Ramos (cell line): ENCODE data around the gene CALU.

Experiments used
- in situ Hi-C: fragments of 300-500 bp; cut with MboI; formaldehyde crosslinking; loops from one replicate; pipeline ENCODE4 v1.14.3; 2022; ENCODE audit warnings: low sequenced_read_pairs; ENCODE audit not compliant: unreplicated experiment

The CALU gene

DNA sequence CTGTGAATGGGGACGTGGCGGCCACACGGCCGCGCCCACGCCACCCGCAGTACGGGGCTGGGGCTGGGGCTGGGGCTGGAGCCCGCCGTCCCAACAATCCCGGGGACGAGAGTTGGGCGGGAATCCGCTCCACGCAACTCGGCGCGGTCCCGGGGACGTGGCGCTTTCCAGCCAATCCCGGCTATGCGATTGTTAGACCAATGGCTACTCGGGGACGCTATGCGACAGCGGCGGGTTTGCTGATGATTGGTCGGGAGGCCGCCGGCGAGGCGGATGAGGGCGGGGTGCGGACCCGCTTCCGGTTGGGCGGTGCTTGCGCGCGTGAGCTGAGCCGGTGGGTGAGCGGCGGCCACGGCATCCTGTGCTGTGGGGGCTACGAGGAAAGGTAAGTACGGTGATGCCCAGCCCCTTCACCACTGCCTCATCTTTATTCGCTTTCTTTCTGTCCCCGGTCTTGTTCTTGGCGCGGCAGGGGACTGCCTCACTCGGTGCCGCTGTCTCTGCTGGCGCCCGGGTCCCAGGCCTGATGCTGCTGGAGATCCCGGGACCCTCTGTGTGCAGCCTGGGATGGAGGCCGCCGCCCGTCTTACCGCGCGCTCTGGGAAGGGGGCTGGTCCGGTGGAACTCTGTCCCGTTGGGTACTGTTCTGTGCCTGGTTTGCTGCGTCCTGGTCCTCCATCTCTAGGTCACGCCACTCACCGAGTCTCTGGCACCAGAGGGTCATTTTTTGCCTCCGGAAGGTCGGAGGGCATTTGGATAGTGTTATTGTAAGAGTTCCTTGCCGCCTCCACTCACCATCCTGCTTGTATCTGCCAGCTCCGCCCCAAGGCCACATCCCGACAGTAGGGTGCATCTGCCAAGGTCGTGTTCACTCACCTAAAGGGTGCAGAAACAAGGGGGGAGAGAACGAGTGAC, at the start of gene CALU:
Gene CALU, plus strand, starts transcription at position 312 of the 915 bp plus-strand sequence. CDS start 9,225 bp downstream, outside the sequence.
- in situ Hi-C loops = no loop called here

- in situ Hi-C loops = no loop called here
These were observed 47.9 kb upstream of the CALU start for GRCh38 chr7:128691227-128691626.

- in situ Hi-C loops = no loop called here
These were observed 46.4 kb upstream of the CALU start for GRCh38 chr7:128692623-128693270.

DNA sequence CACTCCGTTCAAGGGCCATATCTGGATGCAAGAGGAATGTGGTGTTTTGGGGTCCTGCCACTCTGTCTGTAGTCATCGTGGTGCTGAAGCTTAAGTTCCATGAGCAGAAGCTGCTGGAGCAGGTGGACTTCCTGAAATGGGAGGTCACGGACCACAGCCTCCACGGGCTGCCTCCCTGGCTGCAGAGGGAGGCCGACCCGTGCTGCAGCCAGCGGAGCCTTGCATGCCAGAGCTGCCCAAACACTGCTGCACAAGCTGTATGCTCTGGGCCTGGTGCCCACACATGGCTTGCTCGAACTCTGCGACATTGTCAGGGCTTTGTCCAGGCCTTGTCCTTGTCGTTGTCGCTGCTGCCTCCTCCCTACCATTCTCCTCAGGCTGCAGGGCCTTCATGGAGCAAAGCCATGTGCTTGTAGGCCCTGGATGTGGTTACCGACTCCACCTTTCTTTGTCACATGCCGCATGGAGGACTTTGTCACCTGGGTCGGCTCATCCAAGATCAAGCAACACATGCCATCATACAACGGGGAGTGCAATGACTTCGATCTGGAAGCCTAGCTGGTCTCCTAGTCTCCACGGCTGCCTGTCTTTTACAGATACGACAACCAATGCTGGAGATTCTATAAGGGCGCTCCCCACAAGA, 45.7 kb upstream of the CALU start:
- in situ Hi-C loops = no loop called here

DNA sequence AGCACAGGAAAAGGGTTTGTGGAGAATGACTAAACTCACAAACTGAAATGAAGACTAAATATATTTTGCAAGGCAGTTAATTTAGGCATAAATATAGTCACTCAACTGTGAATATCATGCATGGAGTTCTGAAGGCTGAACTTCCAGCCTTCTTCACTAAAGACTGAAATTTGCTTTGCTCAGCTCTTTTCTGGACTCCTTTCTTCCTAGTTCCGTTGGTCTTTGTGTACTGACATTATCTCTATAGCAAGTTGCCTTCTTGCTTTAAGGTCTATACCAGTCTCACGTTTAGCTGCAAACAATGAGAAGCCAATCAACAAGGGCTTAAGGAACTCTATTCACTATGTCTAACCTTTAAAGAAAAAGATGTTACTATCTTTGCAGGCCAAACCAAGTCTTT, 44.4 kb upstream of the CALU start:
- in situ Hi-C loops = no loop called here

- in situ Hi-C loops = no loop called here
These were observed 41.8 kb upstream of the CALU start for GRCh38 chr7:128697302-128697905.

DNA sequence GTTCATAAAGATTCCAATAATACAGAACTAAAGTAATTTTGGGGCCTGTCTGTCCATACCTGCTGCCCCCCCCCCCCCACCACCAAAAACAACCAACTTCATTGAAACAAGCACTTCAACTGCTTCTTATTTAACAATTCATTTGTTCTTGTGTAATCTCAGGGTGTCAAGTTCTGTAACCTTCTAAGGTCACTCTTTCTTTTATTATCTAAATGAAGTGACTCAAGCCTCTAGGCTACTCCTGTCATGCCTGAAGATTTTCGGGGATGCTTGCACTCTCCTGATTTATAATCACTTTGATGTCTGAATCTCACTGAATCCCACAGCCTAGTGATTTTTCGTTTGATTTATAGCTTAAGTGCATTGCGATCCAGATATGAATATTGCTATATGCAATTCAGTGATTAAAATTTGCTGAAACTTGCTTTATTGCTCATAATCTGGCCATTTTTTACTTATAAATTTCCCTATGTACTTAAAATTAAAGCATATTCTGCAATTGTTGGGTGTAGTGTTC, 39.9 kb upstream of the CALU start:
- in situ Hi-C loops = no loop called here

DNA sequence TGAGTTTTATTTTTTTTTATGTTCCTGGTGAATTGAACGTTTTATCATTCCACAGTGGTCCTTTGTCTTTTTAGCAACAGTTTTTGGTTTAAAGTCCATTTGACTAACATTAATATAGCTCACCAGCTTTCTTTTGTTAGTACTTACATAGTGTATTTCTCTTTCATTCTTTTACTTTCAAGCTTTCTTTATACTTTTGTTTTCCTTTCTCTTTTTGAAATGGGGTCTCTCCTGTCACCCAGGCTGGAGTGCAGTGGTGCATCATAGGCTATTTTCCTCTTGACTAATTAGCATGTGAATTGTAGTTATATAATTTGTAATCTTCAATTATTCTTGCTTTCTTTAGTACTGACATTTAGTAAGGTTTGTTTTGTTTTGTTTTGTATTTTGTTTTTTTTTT, 39.3 kb upstream of the CALU start:
- in situ Hi-C loops = no loop called here

- in situ Hi-C loops = no loop called here
These were observed 37.9 kb upstream of the CALU start for GRCh38 chr7:128701062-128701785.

GRCh38 chr7:128703609-128704241, 35.4 kb upstream of the CALU start:
- in situ Hi-C loops = no loop called here

DNA sequence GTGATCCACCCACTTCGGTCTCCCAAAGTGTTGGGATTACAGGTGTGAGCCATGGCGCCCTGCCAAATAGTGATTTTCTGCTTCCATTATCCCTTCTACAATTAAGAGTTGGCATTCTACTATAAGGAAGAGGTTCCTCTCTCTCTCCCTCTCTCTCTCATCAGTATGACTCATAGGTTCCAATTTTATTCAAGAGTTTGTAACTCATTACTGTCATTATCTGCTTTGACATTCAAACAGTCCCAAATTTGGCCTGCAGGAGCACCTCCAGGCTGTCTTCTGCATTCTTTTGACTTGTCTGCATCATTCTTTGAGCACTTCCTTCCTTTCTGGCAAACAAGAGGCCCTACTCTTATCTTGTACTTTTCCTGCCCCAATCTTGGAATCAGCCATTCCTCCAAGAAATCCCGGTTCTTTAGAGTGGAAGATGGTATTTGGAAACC, 33.2 kb upstream of the CALU start:
- in situ Hi-C loops = no loop called here

DNA sequence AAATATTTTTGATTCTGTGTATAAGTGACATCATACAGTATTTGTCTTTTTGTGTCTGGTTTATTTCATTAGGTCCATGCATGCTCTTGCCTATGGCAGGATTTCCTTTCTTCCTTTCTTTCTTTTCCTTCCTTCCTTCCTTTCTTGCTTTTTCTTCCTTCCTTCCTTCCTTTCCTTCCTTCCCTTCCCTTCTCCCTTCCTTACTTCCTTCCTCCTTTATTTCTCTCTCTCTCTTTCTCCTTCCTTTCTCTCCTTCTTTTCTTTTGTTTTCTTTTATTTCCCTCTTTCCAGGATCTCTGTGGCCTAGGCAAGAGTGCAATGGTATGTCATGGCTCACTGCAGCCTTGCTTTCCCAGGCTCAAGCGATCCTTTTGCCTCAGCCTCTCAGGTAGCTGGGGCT, 31.4 kb upstream of the CALU start:
- in situ Hi-C loops = no loop called here

GRCh38 chr7:128708235-128708634, 30.9 kb upstream of the CALU start:
- in situ Hi-C loops = no loop called here

DNA sequence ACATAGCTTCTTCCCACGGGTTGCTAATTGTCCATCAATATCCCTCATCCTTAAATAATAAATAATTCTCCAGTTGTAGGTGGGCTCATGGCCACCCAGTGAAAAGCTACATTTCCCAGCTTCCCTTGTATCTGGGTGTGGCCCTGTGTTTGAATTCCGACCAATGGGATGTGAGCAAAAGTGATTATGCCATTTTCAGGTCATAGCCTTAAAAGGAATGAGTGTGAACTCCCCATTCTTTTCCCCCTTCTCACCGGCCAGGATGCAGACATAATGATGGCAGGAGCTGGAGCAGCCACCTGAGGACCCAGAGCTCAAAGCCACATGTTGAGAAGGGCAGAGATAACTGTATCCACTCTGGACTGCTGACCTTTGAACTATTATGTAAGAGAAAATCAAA, 30.3 kb upstream of the CALU start:
- in situ Hi-C loops = no loop called here

GRCh38 chr7:128710481-128710880, 28.7 kb upstream of the CALU start:
- in situ Hi-C loops = no loop called here

GRCh38 chr7:128713794-128714193, 25.4 kb upstream of the CALU start:
- in situ Hi-C loops = no loop called here

GRCh38 chr7:128714701-128715495, 24.3 kb upstream of the CALU start:
- in situ Hi-C loops = no loop called here

DNA sequence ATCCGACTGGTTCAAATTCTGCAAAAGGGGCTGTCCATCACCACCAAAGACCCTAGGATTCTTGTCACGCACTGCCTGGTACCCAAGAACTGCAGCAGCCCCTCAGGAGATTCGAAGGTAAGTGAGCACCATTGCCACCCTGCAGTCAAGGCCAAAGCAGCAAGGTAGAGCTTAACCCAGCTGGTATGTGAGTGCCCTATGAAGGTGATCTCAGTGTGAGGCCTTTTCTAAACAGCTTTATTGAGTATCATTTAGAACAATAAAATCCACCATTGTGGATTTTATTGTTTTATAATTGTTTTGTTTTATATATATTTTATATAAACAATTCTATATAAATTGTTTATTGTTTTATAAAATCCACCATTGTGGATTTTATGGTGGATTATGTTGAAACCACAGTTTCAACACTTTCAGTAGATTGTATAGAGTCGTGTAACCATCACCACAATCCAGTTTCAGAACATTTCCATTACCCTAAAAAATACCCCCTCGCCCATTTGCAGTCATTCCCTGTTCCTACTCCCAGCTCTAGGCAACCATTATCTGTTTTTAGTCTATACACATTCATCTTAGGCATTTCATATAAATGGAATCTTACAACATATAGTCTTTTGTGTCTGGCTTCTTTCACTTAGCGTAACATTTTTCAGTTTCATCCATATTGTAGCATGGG, 20.1 kb upstream of the CALU start:
- in situ Hi-C loops = no loop called here
